GM18858 (cell line): ENCODE measurements around the gene TSSK2.

Experiments used
- ATAC-seq: cut with Tn5 transposase; IDR thresholded peaks from one replicate; pipeline ENCODE4 v1.9.1; 2021; ENCODE audit not compliant: unreplicated experiment

TSSK2 gene

GRCh38 chr22:19105867-19106802 lies 25.0 kb upstream of the TSSK2 start:
- no peak for ATAC-seq

- ATAC-seq = no peak
Measured at GRCh38 chr22:19106886-19107729, 24.0 kb upstream of the TSSK2 start.

DNA sequence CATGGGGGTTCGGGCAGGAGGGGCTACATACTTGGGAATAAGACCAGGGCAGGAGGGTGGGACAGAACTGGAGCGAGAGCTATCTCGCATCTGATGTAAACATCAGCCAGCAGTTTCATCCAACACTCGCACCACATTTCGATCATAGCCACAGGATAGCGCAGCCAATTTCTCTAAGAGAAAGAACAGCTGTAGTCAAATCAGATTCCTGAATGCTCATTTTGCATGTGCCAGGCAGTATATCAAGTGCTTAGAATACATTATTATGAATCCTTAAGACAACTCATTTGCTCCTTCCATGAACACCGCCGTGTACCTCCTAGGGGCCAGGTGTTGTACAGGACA lies 23.4 kb upstream of the TSSK2 start:
- no peak for ATAC-seq

DNA sequence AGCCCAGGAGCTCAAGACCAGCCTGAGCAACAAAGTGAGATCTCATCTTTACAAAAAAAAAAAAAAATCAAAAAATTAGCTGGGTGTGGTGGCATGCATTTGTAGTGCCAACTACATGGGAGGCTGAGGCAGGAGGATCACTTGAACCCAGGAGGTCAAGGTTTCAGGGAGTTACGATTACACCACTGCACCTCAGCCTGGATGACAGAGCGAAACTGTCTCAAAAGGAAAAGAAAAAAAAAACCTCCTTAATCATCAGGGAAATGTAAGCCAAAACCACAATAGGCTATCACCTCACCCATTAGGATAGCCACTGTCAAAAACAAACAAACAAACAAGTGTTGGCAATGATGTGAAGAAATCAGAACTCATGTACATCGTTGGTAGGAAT lies 22.3 kb upstream of the TSSK2 start:
- no peak for ATAC-seq

GRCh38 chr22:19109198-19110063 lies 21.7 kb upstream of the TSSK2 start:
- ATAC-seq = peak; percentile 81

DNA sequence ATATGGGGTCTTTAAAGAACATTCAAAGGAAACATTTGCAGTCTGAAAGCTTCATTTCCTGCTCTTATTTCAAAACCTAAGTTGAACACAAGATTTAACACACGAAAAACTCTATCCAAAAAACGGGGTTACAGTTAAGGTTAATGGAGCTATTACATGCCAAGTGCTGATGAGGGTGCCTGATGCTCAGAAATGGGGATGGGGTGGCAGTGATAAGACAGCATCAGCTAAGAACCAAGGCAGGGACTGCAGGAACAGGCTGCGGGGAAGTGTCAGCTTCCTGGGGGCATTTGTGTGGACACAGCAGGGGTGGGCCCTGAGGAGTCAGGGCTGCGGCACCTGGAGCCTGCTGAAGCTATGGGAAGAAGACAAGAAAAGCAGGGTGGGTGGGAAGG lies 21.0 kb upstream of the TSSK2 start:
- no peak for ATAC-seq

- no peak for ATAC-seq
Measured at GRCh38 chr22:19110646-19111045, 20.5 kb upstream of the TSSK2 start.

GRCh38 chr22:19111140-19111539 lies 20.0 kb upstream of the TSSK2 start:
- ATAC-seq = no peak

- no peak for ATAC-seq
Measured at GRCh38 chr22:19111584-19111983, 19.5 kb upstream of the TSSK2 start.

GRCh38 chr22:19113429-19113828 lies 17.7 kb upstream of the TSSK2 start:
- no peak for ATAC-seq

DNA sequence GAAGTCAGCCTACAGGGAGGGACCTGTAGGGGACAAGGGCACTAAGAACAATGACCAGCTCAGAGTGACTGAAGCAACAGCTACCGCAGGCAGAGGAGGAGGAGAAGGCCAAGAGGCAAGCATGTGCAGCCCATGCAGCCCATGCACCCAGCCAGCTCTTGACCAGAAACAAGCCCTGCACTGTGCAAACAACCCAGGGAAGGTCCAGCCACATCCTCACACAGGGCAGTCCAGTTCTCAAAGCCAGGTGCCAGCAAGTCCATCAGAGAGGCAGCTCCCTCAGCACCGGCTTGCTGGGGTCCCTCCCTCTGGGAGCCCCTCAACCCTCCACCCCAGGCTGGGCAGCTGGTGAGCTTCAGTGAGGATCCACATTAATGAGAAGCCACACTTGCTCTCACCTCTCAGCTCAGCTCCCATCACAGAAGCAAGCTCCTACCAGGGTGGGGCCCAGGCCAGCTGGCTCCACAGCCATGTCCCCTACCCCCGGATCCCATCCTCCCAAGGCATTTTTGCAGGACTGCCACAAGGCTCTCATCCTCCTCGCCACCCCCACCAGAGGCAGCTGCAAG lies 16.0 kb upstream of the TSSK2 start:
- ATAC-seq = no peak

GRCh38 chr22:19115628-19116027 lies 15.5 kb upstream of the TSSK2 start:
- ATAC-seq = no peak

- no peak for ATAC-seq
Measured at GRCh38 chr22:19117111-19117512, 14.0 kb upstream of the TSSK2 start.

- peak; percentile 50 for ATAC-seq
Measured at GRCh38 chr22:19118329-19118880, 12.7 kb upstream of the TSSK2 start.

DNA sequence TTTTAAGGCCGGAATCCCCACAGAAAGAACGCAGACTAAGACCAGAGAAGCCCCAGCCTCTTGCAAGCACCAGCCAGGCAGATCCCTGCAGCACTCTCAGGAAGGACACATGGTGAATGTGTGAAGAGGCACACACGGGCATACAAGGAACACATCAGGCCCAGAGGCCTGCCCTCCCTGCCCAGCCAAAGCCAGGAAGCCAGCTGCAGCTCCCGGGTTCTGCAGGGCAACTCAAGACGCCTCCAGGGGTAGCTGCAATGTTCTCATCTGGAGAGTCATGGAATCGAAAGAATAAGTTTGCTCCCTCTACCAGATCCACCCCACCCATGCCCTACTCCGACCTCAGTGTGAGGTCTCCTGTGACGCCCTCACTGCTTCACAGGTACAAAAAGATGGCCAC lies 11.2 kb upstream of the TSSK2 start:
- no peak for ATAC-seq

GRCh38 chr22:19120829-19121630 lies 10.1 kb upstream of the TSSK2 start:
- ATAC-seq = no peak

- peak; percentile 12 for ATAC-seq
Measured at GRCh38 chr22:19121631-19122142, 9.4 kb upstream of the TSSK2 start.

- ATAC-seq = peak; percentile 49
Measured at GRCh38 chr22:19122143-19122751, 8.9 kb upstream of the TSSK2 start, which contains the start of gene DGCR2. DGCR2 (minus strand) TSS chr22:19122412; CDS start chr22:19122206, 206 bp downstream.
